Measurements from ENCODE around the gene SPOCK1.

GRCh38 chr5:137199966-137200365 lies 299.2 kb downstream of the SPOCK1 start:
- TF ChIP-seq SP1 (IDR thresholded peaks at IDR 0.05) (no peak), ELF4 (IDR thresholded peaks at IDR 0.05) (no peak), PKNOX1 (IDR thresholded peaks at IDR 0.05) (no peak), LEF1 (IDR thresholded peaks at IDR 0.05; ENCODE audit: borderline replicate concordance) (no peak), BHLHE40 (IDR thresholded peaks at IDR 0.05; ENCODE audit: borderline replicate concordance) (no peak), FOXM1 (IDR thresholded peaks at IDR 0.05; ENCODE audit: borderline replicate concordance) (no peak), TARDBP (IDR thresholded peaks at IDR 0.05) (no peak), ARNT (IDR thresholded peaks at IDR 0.05) (no peak)

All from HEK293T (cell line).